OCI-LY3 (cell line): ENCODE measurements around the gene SPATA6L.

Source experiments
- H2AFZ ChIP-seq: fragments of 200-600, 300-600 bp; shearing (Covaris generic); 2 replicates; pipeline ENCODE4 v1.6.0; 2014; ENCODE audit warnings: antibody characterized with exemption, low read depth, low read length
- H3K27ac ChIP-seq: fragments of 200-600, 300-600 bp; sonication (generic); 2 replicates; pipeline ENCODE4 v1.5.1; 2014; ENCODE audit warnings: mild to moderate bottlenecking, low read length, moderate library complexity, mixed read lengths
- H3K27me3 ChIP-seq: fragments of 200-600, 300-600 bp; sonication (generic); 2 replicates; pipeline ENCODE4 v1.6.1; 2014; ENCODE audit warnings: low read depth, low read length, mixed read lengths
- H3K36me3 ChIP-seq: fragments of 200-600, 300-600 bp; sonication (generic); replicated peaks from 2 replicates; pipeline ENCODE3; 2014; ENCODE audit warnings: low read depth, low read length, mixed read lengths
- H3K4me1 ChIP-seq: fragments of 300-600, 200-600 bp; sonication (generic); 2 replicates; pipeline ENCODE4 v1.6.1; 2014; ENCODE audit warnings: low read length, mixed read lengths
- H3K4me2 ChIP-seq: fragments of 200-600, 300-600 bp; sonication (generic); 2 replicates; pipeline ENCODE4 v1.6.1; 2014; ENCODE audit warnings: low read length, mixed read lengths
- H3K4me3 ChIP-seq: fragments of 300-600, 200-600 bp; sonication (generic); 2 replicates; pipeline ENCODE4 v1.5.1; 2014; ENCODE audit warnings: antibody characterized with exemption, mild to moderate bottlenecking, low read length, moderate library complexity
- H3K79me2 ChIP-seq: fragments of 300-600, 200-600 bp; shearing (Covaris generic); 2 replicates; pipeline ENCODE4 v1.6.1; 2014; ENCODE audit warnings: mild to moderate bottlenecking, low read length, mixed read lengths
- H3K9ac ChIP-seq: fragments of 300-600, 200-600 bp; shearing (Covaris generic); 2 replicates; pipeline ENCODE4 v1.6.0; 2014; ENCODE audit warnings: mild to moderate bottlenecking, low read length, moderate library complexity
- H3K9me3 ChIP-seq: fragments of 200-600, 300-600 bp; shearing (Covaris generic); 2 replicates; pipeline ENCODE4 v1.6.1; 2014; ENCODE audit warnings: low read length, mixed read lengths; ENCODE audit not compliant: insufficient read depth
- H4K20me1 ChIP-seq: fragments of 200-600, 300-600 bp; sonication (generic); 2 replicates; pipeline ENCODE4 v1.6.1; 2016; ENCODE audit warnings: low read length, mixed read lengths; ENCODE audit not compliant: insufficient read depth
- EZH2phosphoT487 ChIP-seq: fragments of 200-600 bp; shearing (Covaris generic); IDR thresholded peaks from 2 replicates; pipeline ENCODE4 v1.6.1; 2018; ENCODE audit warnings: antibody characterized with exemption, mixed run types, low read depth
- TF ChIP-seq, protein P1 (sequence below): fragments of 200-600, 300-600 bp; sonication (generic); IDR thresholded peaks from 2 replicates; pipeline ENCODE4 v1.5.1; 2014; ENCODE audit warnings: antibody characterized with exemption, low read length, low read depth

The SPATA6L gene

GRCh38 chr9:4594545-4594944 is 71.7 kb downstream of the SPATA6L start:
- H3K27ac ChIP-seq, result no peak overlapping the region
- H3K36me3 ChIP-seq, result no peaks in the 10 kb centered on the region
- no peaks in the 10 kb centered on the region for H3K9me3 ChIP-seq
- no peak overlapping the region for H3K4me3 ChIP-seq
- H2AFZ ChIP-seq, result no peak overlapping the region
- no peaks in the 10 kb centered on the region for H3K4me1 ChIP-seq
- H3K9ac ChIP-seq, result no peak overlapping the region
- no peaks in the 10 kb centered on the region for H4K20me1 ChIP-seq
- no peaks in the 10 kb centered on the region for H3K79me2 ChIP-seq
- H3K27me3 ChIP-seq, result no peaks in the 10 kb centered on the region
- no peak overlapping the region for H3K4me2 ChIP-seq
- TF ChIP-seq, protein P1, sequence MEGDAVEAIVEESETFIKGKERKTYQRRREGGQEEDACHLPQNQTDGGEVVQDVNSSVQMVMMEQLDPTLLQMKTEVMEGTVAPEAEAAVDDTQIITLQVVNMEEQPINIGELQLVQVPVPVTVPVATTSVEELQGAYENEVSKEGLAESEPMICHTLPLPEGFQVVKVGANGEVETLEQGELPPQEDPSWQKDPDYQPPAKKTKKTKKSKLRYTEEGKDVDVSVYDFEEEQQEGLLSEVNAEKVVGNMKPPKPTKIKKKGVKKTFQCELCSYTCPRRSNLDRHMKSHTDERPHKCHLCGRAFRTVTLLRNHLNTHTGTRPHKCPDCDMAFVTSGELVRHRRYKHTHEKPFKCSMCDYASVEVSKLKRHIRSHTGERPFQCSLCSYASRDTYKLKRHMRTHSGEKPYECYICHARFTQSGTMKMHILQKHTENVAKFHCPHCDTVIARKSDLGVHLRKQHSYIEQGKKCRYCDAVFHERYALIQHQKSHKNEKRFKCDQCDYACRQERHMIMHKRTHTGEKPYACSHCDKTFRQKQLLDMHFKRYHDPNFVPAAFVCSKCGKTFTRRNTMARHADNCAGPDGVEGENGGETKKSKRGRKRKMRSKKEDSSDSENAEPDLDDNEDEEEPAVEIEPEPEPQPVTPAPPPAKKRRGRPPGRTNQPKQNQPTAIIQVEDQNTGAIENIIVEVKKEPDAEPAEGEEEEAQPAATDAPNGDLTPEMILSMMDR, result no peak
- no peak for TF ChIP-seq EZH2phosphoT487

GRCh38 chr9:4592886-4593285 is 73.4 kb downstream of the SPATA6L start:
- no peaks in the 10 kb centered on the region for H3K4me1 ChIP-seq

GRCh38 chr9:4592295-4592694 is 74.0 kb downstream of the SPATA6L start:
- H3K27me3 ChIP-seq, result no peaks in the 10 kb centered on the region
- no peaks in the 10 kb centered on the region for H3K4me1 ChIP-seq
- no peaks in the 10 kb centered on the region for H3K36me3 ChIP-seq
- H4K20me1 ChIP-seq, result no peaks in the 10 kb centered on the region
- no peak overlapping the region for H3K4me3 ChIP-seq
- H3K9me3 ChIP-seq, result no peaks in the 10 kb centered on the region
- H3K79me2 ChIP-seq, result no peaks in the 10 kb centered on the region
- H2AFZ ChIP-seq, result no peak overlapping the region
- TF ChIP-seq EZH2phosphoT487, result no peak
- TF ChIP-seq, protein P1, result no peak
- H3K27ac ChIP-seq, result no peak overlapping the region
- no peak overlapping the region for H3K4me2 ChIP-seq
- no peak overlapping the region for H3K9ac ChIP-seq

More at GRCh38 chr9:4592886-4593285, 73.4 kb downstream of the SPATA6L start:
- Histone ChIP-seq H3K36me3 (no peaks in the 10 kb centered on the region), H3K4me3 (no peak overlapping the region), H3K9ac (no peak overlapping the region), H3K9me3 (no peaks in the 10 kb centered on the region), H3K27me3 (no peaks in the 10 kb centered on the region), H4K20me1 (no peaks in the 10 kb centered on the region), H3K79me2 (no peaks in the 10 kb centered on the region), H3K27ac (no peak overlapping the region), H3K4me2 (no peak overlapping the region), H2AFZ (no peak overlapping the region)
- TF ChIP-seq, protein P1, result no peak
- no peak for TF ChIP-seq EZH2phosphoT487

- H3K79me2 ChIP-seq, result no peaks in the 10 kb centered on the region
- H3K27ac ChIP-seq, result no peak overlapping the region
- no peaks in the 10 kb centered on the region for H3K36me3 ChIP-seq
- H3K4me2 ChIP-seq, result no peak overlapping the region
- H3K4me3 ChIP-seq, result no peak overlapping the region
- no peaks in the 10 kb centered on the region for H3K9me3 ChIP-seq
- no peaks in the 10 kb centered on the region for H3K4me1 ChIP-seq
- no peak overlapping the region for H2AFZ ChIP-seq
- H3K27me3 ChIP-seq, result no peaks in the 10 kb centered on the region
- no peak overlapping the region for H3K9ac ChIP-seq
- no peaks in the 10 kb centered on the region for H4K20me1 ChIP-seq
- TF ChIP-seq, protein P1, result no peak
- TF ChIP-seq EZH2phosphoT487, result no peak
Observed at GRCh38 chr9:4591123-4591500, 75.2 kb downstream of the SPATA6L start.
